Measurements from ENCODE around the gene OLA1. TPM values are rescaled to one million over a fixed set of nuclear protein-coding genes. Genes with fewer than 3 reads are reported as not detected.

The OLA1 gene
- total RNA-seq, 1 donor from 2014 or later, result 65.7 TPM

DNA sequence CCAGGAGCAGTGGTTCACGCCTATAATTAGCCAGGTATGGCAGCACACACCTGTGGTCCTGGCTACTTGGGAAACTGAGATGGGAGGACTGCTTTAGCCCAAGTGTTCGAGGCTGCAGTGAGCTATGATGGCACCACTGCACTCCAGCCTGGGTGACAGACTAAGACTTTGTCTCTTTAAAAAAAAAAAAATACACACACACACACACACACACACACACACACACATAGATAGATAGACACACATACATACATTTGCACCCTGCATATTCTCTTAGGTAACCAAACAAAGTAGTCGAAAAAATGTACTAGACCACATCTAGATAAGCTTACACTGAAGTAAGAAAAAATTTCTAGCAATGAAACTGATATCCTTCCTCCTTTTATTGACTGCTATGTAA, 86.8 kb downstream of the OLA1 start:
- H3K27ac ChIP-seq (replicated peaks), result no peak overlapping the region
- no peak for DNase-seq
- TF ChIP-seq, protein P1, sequence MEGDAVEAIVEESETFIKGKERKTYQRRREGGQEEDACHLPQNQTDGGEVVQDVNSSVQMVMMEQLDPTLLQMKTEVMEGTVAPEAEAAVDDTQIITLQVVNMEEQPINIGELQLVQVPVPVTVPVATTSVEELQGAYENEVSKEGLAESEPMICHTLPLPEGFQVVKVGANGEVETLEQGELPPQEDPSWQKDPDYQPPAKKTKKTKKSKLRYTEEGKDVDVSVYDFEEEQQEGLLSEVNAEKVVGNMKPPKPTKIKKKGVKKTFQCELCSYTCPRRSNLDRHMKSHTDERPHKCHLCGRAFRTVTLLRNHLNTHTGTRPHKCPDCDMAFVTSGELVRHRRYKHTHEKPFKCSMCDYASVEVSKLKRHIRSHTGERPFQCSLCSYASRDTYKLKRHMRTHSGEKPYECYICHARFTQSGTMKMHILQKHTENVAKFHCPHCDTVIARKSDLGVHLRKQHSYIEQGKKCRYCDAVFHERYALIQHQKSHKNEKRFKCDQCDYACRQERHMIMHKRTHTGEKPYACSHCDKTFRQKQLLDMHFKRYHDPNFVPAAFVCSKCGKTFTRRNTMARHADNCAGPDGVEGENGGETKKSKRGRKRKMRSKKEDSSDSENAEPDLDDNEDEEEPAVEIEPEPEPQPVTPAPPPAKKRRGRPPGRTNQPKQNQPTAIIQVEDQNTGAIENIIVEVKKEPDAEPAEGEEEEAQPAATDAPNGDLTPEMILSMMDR (IDR thresholded peaks at IDR 0.05; ENCODE audit: borderline replicate concordance), result no peak
- intact Hi-C loops (cut with micrococcal nuclease), result no loop called here
- no peaks in the 10 kb centered on the region for H3K27me3 ChIP-seq (ENCODE audit: low read depth)
- H3K4me1 ChIP-seq, result no peaks in the 10 kb centered on the region
- H3K4me3 ChIP-seq, result no peak overlapping the region
- no peaks in the 10 kb centered on the region for H3K36me3 ChIP-seq
- H3K9me3 ChIP-seq (replicated peaks), result no peaks in the 10 kb centered on the region

DNA sequence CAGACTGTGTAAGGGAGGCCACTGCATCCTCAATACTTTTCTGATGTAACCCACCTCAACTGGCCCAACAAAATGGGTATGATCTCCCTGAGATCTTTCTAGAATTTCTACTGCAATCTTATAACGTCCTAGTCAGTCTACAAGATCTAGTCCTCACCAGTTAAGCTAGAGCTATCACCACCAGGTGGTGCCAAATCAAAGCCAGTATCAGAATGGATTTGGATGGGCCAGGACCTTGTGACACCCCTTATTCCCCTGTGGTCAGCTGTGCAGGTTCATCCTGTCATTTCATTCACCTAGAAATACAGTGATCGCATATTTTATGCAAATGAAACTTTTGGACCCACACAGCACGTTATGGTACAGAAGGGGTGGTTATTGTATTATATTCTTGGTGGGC, 90.3 kb downstream of the OLA1 start:
- TF ChIP-seq, protein P1 (IDR thresholded peaks at IDR 0.05; ENCODE audit: borderline replicate concordance), result peak; percentile 61
- H3K27me3 ChIP-seq (ENCODE audit: low read depth), result no peaks in the 10 kb centered on the region
- DNase-seq, result no peak

DNA sequence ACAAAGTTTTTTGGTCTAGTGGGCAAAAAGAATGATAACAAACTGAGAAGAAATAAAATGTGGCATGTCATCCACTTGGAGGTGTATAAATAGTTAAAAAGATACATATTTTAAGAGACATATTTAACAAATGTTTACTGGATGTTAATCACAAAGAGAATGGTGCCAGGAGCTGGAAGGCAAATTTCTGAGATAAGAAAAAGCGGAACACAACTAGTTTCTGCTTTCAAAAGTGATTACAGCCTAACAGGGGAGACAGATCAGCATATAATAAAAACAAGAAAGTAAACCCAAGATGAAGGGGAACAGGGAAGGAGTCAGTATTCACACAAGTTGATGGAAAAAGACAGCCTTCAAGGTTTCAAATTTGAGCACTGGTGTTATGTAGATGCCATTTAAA, 91.3 kb downstream of the OLA1 start:
- H3K4me3 ChIP-seq, result no peak overlapping the region
- no peaks in the 10 kb centered on the region for H3K9me3 ChIP-seq (replicated peaks)
- no peaks in the 10 kb centered on the region for H3K36me3 ChIP-seq
- H3K27me3 ChIP-seq (ENCODE audit: low read depth), result no peaks in the 10 kb centered on the region
- intact Hi-C loops (cut with micrococcal nuclease), result no loop called here
- DNase-seq, result no peak
- no peak overlapping the region for H3K27ac ChIP-seq (replicated peaks)
- TF ChIP-seq, protein P1 (IDR thresholded peaks at IDR 0.05; ENCODE audit: borderline replicate concordance), result no peak
- H3K4me1 ChIP-seq, result peaks cover 10% of the 10 kb centered on the region

More for the DNA sequence above, 90.3 kb downstream of the OLA1 start:
- Histone ChIP-seq H3K27ac (replicated peaks) (no peak overlapping the region), H3K4me1 (peaks cover 10% of the 10 kb centered on the region), H3K36me3 (no peaks in the 10 kb centered on the region), H3K9me3 (replicated peaks) (no peaks in the 10 kb centered on the region), H3K4me3 (no peak overlapping the region)
- intact Hi-C loops (cut with micrococcal nuclease), result no loop called here

DNA sequence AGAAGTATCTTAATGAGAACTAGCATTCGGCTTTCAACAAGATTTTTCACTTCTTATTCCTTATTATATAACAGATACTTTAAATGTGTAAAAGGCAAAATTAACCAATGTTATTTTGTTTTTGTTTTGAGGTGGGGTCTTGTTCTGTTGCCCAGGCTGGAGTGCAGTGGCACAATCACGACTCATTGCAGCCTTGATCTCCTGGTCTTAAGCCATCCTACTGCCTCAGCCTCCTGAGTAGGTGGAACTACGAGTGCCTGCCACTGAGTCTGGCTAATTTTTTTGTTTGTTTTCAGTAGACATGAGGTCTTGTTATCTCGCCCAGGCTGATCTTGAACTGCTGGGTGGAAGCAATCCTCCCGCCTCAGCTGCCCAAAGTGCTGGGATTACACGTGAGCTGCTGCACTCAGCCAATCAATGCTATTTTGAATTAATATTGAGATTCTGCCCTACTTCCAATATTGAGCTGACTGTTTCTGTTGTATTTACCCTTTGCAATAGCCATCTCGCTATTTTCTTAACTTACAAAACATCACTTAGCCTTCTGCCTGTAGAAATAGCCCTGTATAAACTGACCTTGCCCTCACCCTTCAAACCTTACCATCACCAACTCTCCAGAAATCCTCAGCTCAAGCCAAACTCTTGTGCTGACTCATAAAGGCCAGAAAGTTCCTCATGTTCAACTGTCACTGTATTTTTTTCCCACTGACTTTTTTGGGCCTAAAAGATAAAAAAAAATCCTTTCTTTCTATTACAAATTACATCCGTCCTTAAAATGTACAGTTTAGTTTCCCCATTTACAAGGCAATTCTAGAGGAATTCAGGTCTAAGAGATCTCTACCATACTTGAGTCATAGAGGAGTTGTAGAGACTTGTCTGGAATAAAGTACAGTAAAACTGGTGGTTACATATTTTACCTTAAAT, 94.3 kb downstream of the OLA1 start:
- intact Hi-C loops (cut with micrococcal nuclease), result no loop called here

DNA sequence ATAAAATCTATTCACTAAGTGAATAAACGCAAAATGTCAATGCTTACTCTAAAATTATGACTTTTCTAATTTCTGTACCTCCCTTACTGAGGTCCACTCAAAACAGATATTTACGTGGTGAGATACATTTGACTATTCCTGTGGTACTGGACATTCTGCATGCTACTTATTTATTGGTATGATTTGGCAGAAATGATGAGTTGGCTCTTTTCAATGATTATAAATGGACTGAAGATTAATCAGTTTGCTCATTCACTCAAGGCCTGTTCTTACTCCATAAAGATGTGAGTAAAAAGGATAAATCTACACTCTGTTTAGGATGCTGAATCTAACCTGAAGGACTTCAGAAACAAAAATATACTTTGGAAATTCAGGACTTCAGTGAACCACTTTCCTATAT, 98.8 kb downstream of the OLA1 start:
- no peak for DNase-seq
- no peak overlapping the region for H3K4me3 ChIP-seq
- no peaks in the 10 kb centered on the region for H3K36me3 ChIP-seq
- H3K4me1 ChIP-seq, result peaks cover 13% of the 10 kb centered on the region
- no peaks in the 10 kb centered on the region for H3K9me3 ChIP-seq (replicated peaks)
- TF ChIP-seq, protein P1 (IDR thresholded peaks at IDR 0.05; ENCODE audit: borderline replicate concordance), result no peak
- no peak overlapping the region for H3K27ac ChIP-seq (replicated peaks)
- intact Hi-C loops (cut with micrococcal nuclease), result no loop called here
- H3K27me3 ChIP-seq (ENCODE audit: low read depth), result no peaks in the 10 kb centered on the region

More for the DNA sequence above, 94.3 kb downstream of the OLA1 start:
- Histone ChIP-seq H3K4me1 (peaks cover 10% of the 10 kb centered on the region), H3K27me3 (ENCODE audit: low read depth) (no peaks in the 10 kb centered on the region), H3K4me3 (no peak overlapping the region), H3K27ac (replicated peaks) (no peak overlapping the region), H3K36me3 (no peaks in the 10 kb centered on the region), H3K9me3 (replicated peaks) (no peaks in the 10 kb centered on the region)
- TF ChIP-seq, protein P1 (IDR thresholded peaks at IDR 0.05; ENCODE audit: borderline replicate concordance), result no peak
- DNase-seq, result no peak
